ENCODE results near the gene ZNF366. TPM values are rescaled to one million over a fixed set of nuclear protein-coding genes. Genes with fewer than 3 reads are reported as not detected.
"Not testable (repeated sequence)": the region's sequence is repeated elsewhere in the genome, so short reads cannot be mapped to it uniquely, and the experiment has no call there.

Gene ZNF366
- total RNA-seq, 4 donors from 2014 or later: 1.3 to 14.7 (median 3.0) TPM

GRCh38 chr5:72407541-72407940, 99.7 kb downstream of the ZNF366 start:
- Histone ChIP-seq H3K36me3 (no peaks in the 10 kb centered on the region), H3K27ac (no peak overlapping the region), H3K4me3 (replicated peaks in 1 of 3) (no peak overlapping the region), H3K4me1 (peaks cover 0 to 3% of the 10 kb centered on the region in 2 donors), H3K27me3 (no peaks in the 10 kb centered on the region), H3K9me3 (no peaks in the 10 kb centered on the region)
- TF ChIP-seq POLR2A (IDR thresholded peaks at IDR 0.05) (no peak), CTCF (IDR thresholded peaks at IDR 0.05) (no peak)
- intact Hi-C loops (cut with DNase I): no loop called here
- DNase-seq: no peak
- 91 to 95% methylated on average over 2 of the region's 2 CpGs for WGBS, 2 donors

- no peak overlapping the region for H3K27ac ChIP-seq
- H3K4me1 ChIP-seq: peaks cover 0 to 8% of the 10 kb centered on the region in 2 donors
- DNase-seq: no peak
- H3K27me3 ChIP-seq: no peaks in the 10 kb centered on the region
- TF ChIP-seq POLR2A (IDR thresholded peaks at IDR 0.05) (no peak), CTCF (IDR thresholded peaks at IDR 0.05) (no peak)
- 83 to 88% methylated on average over 3 of the region's 3 CpGs for WGBS, 2 donors
- no peak overlapping the region for H3K4me3 ChIP-seq (replicated peaks in 1 of 3)
- intact Hi-C loops (cut with DNase I): no loop called here
- no peaks in the 10 kb centered on the region for H3K36me3 ChIP-seq
- H3K9me3 ChIP-seq: no peaks in the 10 kb centered on the region
These were observed 100.1 kb downstream of the ZNF366 start for GRCh38 chr5:72407078-72407477.

DNA sequence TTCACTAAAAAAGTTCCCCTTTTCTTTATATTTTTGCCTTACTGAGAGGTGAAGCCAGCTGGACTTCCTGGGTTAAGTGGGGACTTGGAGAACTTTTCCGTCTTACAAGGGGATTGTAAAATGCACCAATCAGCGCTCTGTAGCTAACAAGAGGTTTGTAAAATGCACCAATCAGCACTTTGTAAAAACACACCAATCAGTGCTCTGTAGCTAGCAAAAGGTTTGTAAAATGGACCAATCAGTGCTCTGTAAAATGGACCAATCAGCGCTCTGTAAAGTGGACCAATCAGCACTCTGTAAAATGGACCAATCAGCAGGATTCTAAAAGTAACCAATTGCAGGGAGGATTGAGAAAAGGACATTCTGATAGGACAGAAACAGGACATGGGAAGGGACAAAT, 102.4 kb downstream of the ZNF366 start:
- H3K9me3 ChIP-seq; H3K27ac ChIP-seq; H3K36me3 ChIP-seq; H3K4me1 ChIP-seq; H3K4me3 ChIP-seq (replicated peaks in 1 of 3); intact Hi-C loops (cut with DNase I); H3K27me3 ChIP-seq; DNase-seq: not testable (repeated sequence)
- WGBS, 2 donors: 98 to 99% methylated on average over 3 of the region's 3 CpGs

GRCh38 chr5:72402959-72403628, 104.1 kb downstream of the ZNF366 start:
- no peak overlapping the region for H3K27ac ChIP-seq
- TF ChIP-seq CTCF (IDR thresholded peaks at IDR 0.05) (peak in 5 of 6 experiments; percentile 18 to 56 (median 44)), POLR2A (IDR thresholded peaks at IDR 0.05) (no peak)
- peaks cover 0 to 9% of the 10 kb centered on the region in 2 donors for H3K4me1 ChIP-seq
- WGBS, 2 donors: 62 to 64% methylated on average over 4 of the region's 4 CpGs
- intact Hi-C loops (cut with DNase I): no loop called here
- peak; percentile 44 to 58 for DNase-seq
- no peaks in the 10 kb centered on the region for H3K9me3 ChIP-seq
- H3K36me3 ChIP-seq: no peaks in the 10 kb centered on the region
- no peak overlapping the region for H3K4me3 ChIP-seq (replicated peaks in 1 of 3)
- no peaks in the 10 kb centered on the region for H3K27me3 ChIP-seq

DNA sequence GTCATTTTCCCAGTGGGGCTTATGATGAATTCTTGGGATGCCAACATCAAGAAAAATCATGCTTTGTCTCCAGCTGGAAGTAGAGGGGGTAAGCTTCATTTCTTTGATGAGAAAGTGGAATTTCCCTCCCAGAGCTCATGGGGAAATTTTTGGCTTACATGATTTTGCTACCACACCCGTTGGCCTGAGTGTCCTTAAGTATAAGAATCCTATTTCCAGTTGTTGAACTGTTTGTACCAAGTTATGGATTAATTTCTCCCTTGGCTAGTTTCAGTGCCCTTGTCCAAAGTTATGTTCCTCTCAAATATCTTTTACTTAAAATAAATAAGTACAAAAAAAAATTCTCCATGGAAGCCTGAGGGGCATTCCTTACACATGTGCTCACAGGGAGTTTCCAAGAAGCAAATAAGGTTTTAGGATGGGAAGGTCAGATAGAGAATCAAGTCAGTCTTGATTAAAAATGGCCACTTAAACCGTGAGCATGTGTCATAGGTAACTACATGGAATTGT, 104.8 kb downstream of the ZNF366 start:
- H3K4me1 ChIP-seq: peaks cover 0 to 9% of the 10 kb centered on the region in 2 donors
- H3K27ac ChIP-seq: peak overlapping the region in 1 of 3 donors; percentile 27
- no peak overlapping the region for H3K4me3 ChIP-seq (replicated peaks in 1 of 3)
- intact Hi-C loops (cut with DNase I): no loop called here
- no peaks in the 10 kb centered on the region for H3K27me3 ChIP-seq
- no peaks in the 10 kb centered on the region for H3K9me3 ChIP-seq
- no peak for DNase-seq
- TF ChIP-seq POLR2A (IDR thresholded peaks at IDR 0.05): no peak
- no peak for TF ChIP-seq CTCF (IDR thresholded peaks at IDR 0.05)
- no peaks in the 10 kb centered on the region for H3K36me3 ChIP-seq
- 51 to 58% methylated on average over 2 of the region's 2 CpGs for WGBS, 2 donors
